NOMO-1 (cell line): ENCODE data around the gene GRM7.

Experiments
- DNase-seq, 2 experiments: peaks; one replicate each; lab custom pipeline; 2025; ENCODE audit not compliant: unreplicated experiment in 2 of 2; lab: John Stamatoyannopoulos, UW

GRM7 gene

GRCh38 chr3:7630925-7631324 lies 770.0 kb downstream of the GRM7 start:
- no peak for DNase-seq

- no peak for DNase-seq
Measured at GRCh38 chr3:7632305-7632704, 771.4 kb downstream of the GRM7 start.

GRCh38 chr3:7637694-7638093 lies 776.8 kb downstream of the GRM7 start:
- no peak for DNase-seq

GRCh38 chr3:7638103-7638502 lies 777.2 kb downstream of the GRM7 start:
- DNase-seq = no peak

- DNase-seq = no peak
Measured at GRCh38 chr3:7640787-7641186, 779.9 kb downstream of the GRM7 start.

GRCh38 chr3:7646851-7647250 lies 785.9 kb downstream of the GRM7 start:
- no peak for DNase-seq

- no peak for DNase-seq
Measured at GRCh38 chr3:7650466-7650865, 789.6 kb downstream of the GRM7 start.

- no peak for DNase-seq
Measured at GRCh38 chr3:7651274-7651673, 790.4 kb downstream of the GRM7 start.

- no peak for DNase-seq
Measured at GRCh38 chr3:7657214-7658112, 796.5 kb downstream of the GRM7 start.

GRCh38 chr3:7658294-7658693 lies 797.4 kb downstream of the GRM7 start:
- DNase-seq = no peak

- DNase-seq = no peak
Measured at GRCh38 chr3:7659079-7659478, 798.2 kb downstream of the GRM7 start.

- no peak for DNase-seq
Measured at GRCh38 chr3:7663771-7664170, 802.9 kb downstream of the GRM7 start.

- no peak for DNase-seq
Measured at GRCh38 chr3:7667774-7668173, 806.9 kb downstream of the GRM7 start.

- DNase-seq = no peak
Measured at GRCh38 chr3:7669641-7670040, 808.7 kb downstream of the GRM7 start.

- DNase-seq = no peak
Measured at GRCh38 chr3:7678521-7678920, 817.6 kb downstream of the GRM7 start.

- peak; percentile 78 to 95 for DNase-seq
Measured at GRCh38 chr3:7682822-7683229, 821.9 kb downstream of the GRM7 start.

GRCh38 chr3:7683426-7683825 lies 822.5 kb downstream of the GRM7 start:
- no peak for DNase-seq

- no peak for DNase-seq
Measured at GRCh38 chr3:7684182-7684715, 823.3 kb downstream of the GRM7 start.

- no peak for DNase-seq
Measured at GRCh38 chr3:7687428-7688147, 826.7 kb downstream of the GRM7 start.

- DNase-seq = peak; percentile 38 to 52
Measured at GRCh38 chr3:7692866-7693265, 832.0 kb downstream of the GRM7 start.

GRCh38 chr3:7693976-7694375 lies 833.1 kb downstream of the GRM7 start:
- no peak for DNase-seq

GRCh38 chr3:7695049-7695448 lies 834.1 kb downstream of the GRM7 start:
- DNase-seq = no peak
